Measurements from ENCODE around the gene AXIN1. TPM values are rescaled to one million over a fixed set of nuclear protein-coding genes. Genes with fewer than 3 reads are reported as not detected.
"Not testable (repeated sequence)": the region's sequence is repeated elsewhere in the genome, so short reads cannot be mapped to it uniquely, and the experiment has no call there.

The AXIN1 gene
- total RNA-seq, 1 donor from 2014 or later = 19.6 TPM

GRCh38 chr16:351804-352520, 561 bp downstream of the AXIN1 start:
- peaks cover 5% of the 10 kb centered on the region for H3K27me3 Mint-ChIP-seq (ENCODE audit: insufficient read depth, low read depth)
- H2AFZ ChIP-seq (replicated peaks) = no peak overlapping the region
- no peaks in the 10 kb centered on the region for H3K36me3 ChIP-seq
- peaks cover 51% of the 10 kb centered on the region for H3K79me2 ChIP-seq (ENCODE audit: low read depth)
- H3K4me1 Mint-ChIP-seq = peaks cover 17% of the 10 kb centered on the region
- TF ChIP-seq EZH2phosphoT487 (IDR thresholded peaks at IDR 0.05) (no peak), EZH2 (IDR thresholded peaks at IDR 0.05) (no peak), CTCF (IDR thresholded peaks at IDR 0.05) (no peak)
- no peaks in the 10 kb centered on the region for H3K27me3 ChIP-seq
- peak overlapping the region; percentile 87 for H3K4me2 ChIP-seq
- no peaks in the 10 kb centered on the region for H3K9me3 ChIP-seq (ENCODE audit: low read depth)
- no peak overlapping the region for H3K27ac ChIP-seq
- H3K4me3 ChIP-seq = peak overlapping the region; percentile 85
- DNase-seq (ENCODE audit: low spot score) = peak; percentile 61
- H3K9ac ChIP-seq = peak overlapping the region; percentile 88
- no peak overlapping the region for H3K27ac Mint-ChIP-seq
- H3K4me1 ChIP-seq = peaks cover 3% of the 10 kb centered on the region
- peaks cover 2% of the 10 kb centered on the region for H3K9me3 Mint-ChIP-seq
- peak overlapping the region; percentile 96 for H3K4me3 Mint-ChIP-seq
- peaks cover 45% of the 10 kb centered on the region for H4K20me1 ChIP-seq (ENCODE audit: low read depth)
- H3F3A ChIP-seq (ENCODE audit: low read depth) = no peaks in the 10 kb centered on the region
- peaks cover 15% of the 10 kb centered on the region for H3K36me3 Mint-ChIP-seq

DNA sequence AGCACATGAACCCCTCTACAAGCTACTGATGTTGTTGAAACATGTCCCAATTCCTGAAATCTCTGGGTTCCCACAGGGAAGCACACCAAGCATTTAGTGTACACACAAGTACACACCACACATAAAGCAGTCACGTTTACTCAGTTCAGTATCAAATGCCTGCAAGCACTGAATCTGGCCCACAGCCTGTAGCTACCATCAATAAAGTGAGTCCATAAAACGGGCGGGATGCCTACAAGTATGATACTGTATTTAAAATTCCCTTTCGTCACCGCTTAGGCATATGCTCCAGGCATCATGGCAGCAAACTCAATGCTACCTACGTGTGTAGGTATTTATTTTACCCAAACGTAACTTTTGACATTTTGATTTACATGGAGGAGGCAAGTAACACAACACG, 2.3 kb downstream of the AXIN1 start:
- Histone ChIP-seq H3K9me3 (ENCODE audit: low read depth) (no peaks in the 10 kb centered on the region), H3K4me1 (peaks cover 3% of the 10 kb centered on the region), H4K20me1 (ENCODE audit: low read depth) (peaks cover 57% of the 10 kb centered on the region), H3K4me2 (no peak overlapping the region), H3K9ac (no peak overlapping the region), H3K36me3 (no peaks in the 10 kb centered on the region), H3K27ac (no peak overlapping the region), H3K27me3 (no peaks in the 10 kb centered on the region), H3K79me2 (ENCODE audit: low read depth) (peaks cover 69% of the 10 kb centered on the region), H3F3A (ENCODE audit: low read depth) (no peaks in the 10 kb centered on the region), H2AFZ (replicated peaks) (no peak overlapping the region), H3K4me3 (no peak overlapping the region)
- H3K27me3 Mint-ChIP-seq (ENCODE audit: insufficient read depth, low read depth) = peaks cover 7% of the 10 kb centered on the region
- peaks cover 27% of the 10 kb centered on the region for H3K36me3 Mint-ChIP-seq
- H3K27ac Mint-ChIP-seq = no peak overlapping the region
- DNase-seq (ENCODE audit: low spot score) = no peak
- peaks cover 17% of the 10 kb centered on the region for H3K4me1 Mint-ChIP-seq
- peaks cover 3% of the 10 kb centered on the region for H3K9me3 Mint-ChIP-seq
- peak overlapping the region; percentile 96 for H3K4me3 Mint-ChIP-seq
- TF ChIP-seq EZH2phosphoT487 (IDR thresholded peaks at IDR 0.05) (no peak), EZH2 (IDR thresholded peaks at IDR 0.05) (no peak), CTCF (IDR thresholded peaks at IDR 0.05) (no peak)

DNA sequence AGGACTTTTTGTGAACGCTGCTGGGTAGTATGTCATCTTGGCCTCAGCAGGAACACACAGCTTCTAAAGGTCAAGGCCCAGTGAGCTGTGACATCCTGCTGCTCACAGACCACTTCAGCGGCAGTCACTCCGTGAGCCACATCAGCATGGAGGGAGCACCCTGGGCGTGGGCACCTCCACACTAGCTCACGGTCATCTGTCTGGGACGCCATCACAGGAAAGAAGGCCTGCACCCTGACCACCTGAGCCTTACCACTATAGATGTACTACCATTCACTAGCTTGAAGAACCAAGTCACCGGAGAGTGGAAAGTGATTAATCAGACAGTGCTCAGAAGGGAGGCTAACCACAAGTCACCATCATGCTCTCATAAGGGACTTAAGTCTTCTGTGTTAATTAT, 3.3 kb downstream of the AXIN1 start:
- H3K36me3 Mint-ChIP-seq = peaks cover 34% of the 10 kb centered on the region
- no peak overlapping the region for H2AFZ ChIP-seq (replicated peaks)
- no peaks in the 10 kb centered on the region for H3K9me3 ChIP-seq (ENCODE audit: low read depth)
- no peak overlapping the region for H3K27ac ChIP-seq
- no peaks in the 10 kb centered on the region for H3F3A ChIP-seq (ENCODE audit: low read depth)
- H3K27ac Mint-ChIP-seq = no peak overlapping the region
- DNase-seq (ENCODE audit: low spot score) = peak; percentile 0
- no peaks in the 10 kb centered on the region for H3K36me3 ChIP-seq
- no peaks in the 10 kb centered on the region for H3K27me3 ChIP-seq
- H3K9ac ChIP-seq = no peak overlapping the region
- no peak overlapping the region for H3K4me3 ChIP-seq
- H4K20me1 ChIP-seq (ENCODE audit: low read depth) = peaks cover 57% of the 10 kb centered on the region
- peaks cover 4% of the 10 kb centered on the region for H3K27me3 Mint-ChIP-seq (ENCODE audit: insufficient read depth, low read depth)
- peaks cover 15% of the 10 kb centered on the region for H3K4me1 Mint-ChIP-seq
- H3K4me2 ChIP-seq = no peak overlapping the region
- H3K4me1 ChIP-seq = peaks cover 3% of the 10 kb centered on the region
- TF ChIP-seq CTCF (IDR thresholded peaks at IDR 0.05) = no peak
- TF ChIP-seq EZH2phosphoT487 (IDR thresholded peaks at IDR 0.05) = no peak
- TF ChIP-seq EZH2 (IDR thresholded peaks at IDR 0.05) = no peak
- H3K9me3 Mint-ChIP-seq = peaks cover 4% of the 10 kb centered on the region
- H3K4me3 Mint-ChIP-seq = peak overlapping the region; percentile 46
- H3K79me2 ChIP-seq (ENCODE audit: low read depth) = peaks cover 78% of the 10 kb centered on the region

DNA sequence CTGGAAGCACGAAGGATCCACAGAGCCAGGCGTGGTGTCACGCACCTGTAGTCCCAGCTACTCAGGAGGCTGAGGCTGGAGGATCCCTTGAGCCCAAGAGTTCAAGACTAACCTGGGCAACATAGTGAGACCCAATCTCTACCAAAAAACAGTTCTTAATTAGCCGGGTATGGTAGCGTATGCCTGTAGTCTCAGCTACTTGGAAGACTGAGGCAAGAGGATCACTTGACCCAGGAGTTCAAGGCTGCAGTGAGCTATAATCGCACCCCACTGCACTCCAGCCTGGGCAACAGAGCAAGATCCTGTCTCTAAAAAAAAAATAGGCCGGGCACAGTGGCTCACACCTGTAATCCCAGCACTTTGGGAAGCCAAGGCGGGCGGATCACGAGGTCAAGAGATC, 4.0 kb downstream of the AXIN1 start:
- not testable (repeated sequence) for H3K4me2 ChIP-seq; H3K4me1 ChIP-seq; DNase-seq (ENCODE audit: low spot score); H3K36me3 ChIP-seq; H3K4me3 Mint-ChIP-seq; H3K27me3 Mint-ChIP-seq (ENCODE audit: insufficient read depth, low read depth); H3K27ac Mint-ChIP-seq; H3K27me3 ChIP-seq; H3F3A ChIP-seq (ENCODE audit: low read depth); H3K9me3 ChIP-seq (ENCODE audit: low read depth); H3K9ac ChIP-seq; H3K27ac ChIP-seq; H3K4me3 ChIP-seq; H2AFZ ChIP-seq (replicated peaks); H3K9me3 Mint-ChIP-seq
- peaks cover 38% of the 10 kb centered on the region for H3K36me3 Mint-ChIP-seq
- peaks cover 86% of the 10 kb centered on the region for H3K79me2 ChIP-seq (ENCODE audit: low read depth)
- peaks cover 57% of the 10 kb centered on the region for H4K20me1 ChIP-seq (ENCODE audit: low read depth)
- peaks cover 13% of the 10 kb centered on the region for H3K4me1 Mint-ChIP-seq

All from neural progenitor cell (in vitro differentiated cells).